GM12878 (cell line): ENCODE results near the gene ADAM10. TPM values are rescaled to one million over a fixed set of nuclear protein-coding genes. Genes with fewer than 3 reads are reported as not detected.

ENCODE experiments used
- ATAC-seq: fragments of 200-7000 bp; cut with Tn5 transposase; 3 replicates; pipeline ENCODE4 v1.9.1; 2020; ENCODE audit warnings: mild to moderate bottlenecking, moderate library complexity
- BruUV-seq: library from RNA; stranded (reverse); fragments of 400-500 nt; replicated peaks from 2 replicates; lab custom pipeline; 2021; lab: Mats Ljungman, UMichigan
- CTCF ChIA-PET: fragments of 300-600 bp; sonication (Branson Sonifier 250); formaldehyde crosslinking; extraction: SDS; loops from one replicate; lab custom pipeline; 2021; ENCODE audit warnings: inconsistent platforms; lab: Yijun Ruan, JAX
- POLR2A ChIA-PET: fragments of 350-600 bp; formaldehyde crosslinking; extraction: SDS; loops from one replicate; lab custom pipeline; 2021; ENCODE audit warnings: inconsistent platforms; lab: Charles Lee
- RAD21 ChIA-PET: fragments of 300-600 bp; sonication (Branson Sonifier 250); formaldehyde crosslinking; loops from one replicate; lab custom pipeline; 2023; ENCODE audit warnings: antibody characterized with exemption; ENCODE audit not compliant: unreplicated experiment; lab: Charles Lee
- SMC1A ChIA-PET: fragments of 300-600 bp; sonication (Branson Sonifier 250); formaldehyde crosslinking; loops from one replicate; lab custom pipeline; 2023; ENCODE audit not compliant: unreplicated experiment, uncharacterized antibody; lab: Charles Lee
- DNase-seq: peaks from one replicate; pipeline ENCODE4 v3.0.0-alpha.2; 2011; ENCODE audit warnings: low read depth, low spot score
- FAIRE-seq: peaks from 3 replicates; lab custom pipeline; 2011; peaks lifted over from hg19 to GRCh38; lab: Jason Lieb, UNC
- H2AFZ ChIP-seq: 2 replicates; pipeline ENCODE4 v1.6.0; 2011; ENCODE audit warnings: low read depth, low read length, control low read depth; ENCODE audit not compliant: control insufficient read depth
- H3K27ac ChIP-seq: 2 replicates; pipeline ENCODE4 v1.5.1; 2011; ENCODE audit warnings: control low read depth; ENCODE audit not compliant: control insufficient read depth, insufficient read depth
- H3K27me3 ChIP-seq, 2 experiments: replicated peaks in 1 of 2; 2 replicates each; pipeline versions ENCODE4 v1.6.0 to v1.6.1; 2011; ENCODE audit warnings: low read length in 1 of 2; ENCODE audit not compliant: control insufficient read depth in 2 of 2, insufficient read depth in 2 of 2
- H3K36me3 ChIP-seq, 2 experiments: 2 replicates each; pipeline ENCODE4 v1.5.1; 2011; ENCODE audit warnings: low read length in 1 of 2; ENCODE audit not compliant: control insufficient read depth in 2 of 2, insufficient read depth in 2 of 2
- H3K4me1 ChIP-seq: 2 replicates; pipeline ENCODE4 v1.6.1; 2011; ENCODE audit warnings: mild to moderate bottlenecking, low read length, moderate library complexity, mixed read lengths; ENCODE audit not compliant: control insufficient read depth, insufficient read depth
- H3K4me2 ChIP-seq: 2 replicates; pipeline ENCODE4 v1.6.0; 2011; ENCODE audit warnings: control low read depth; ENCODE audit not compliant: control insufficient read depth, insufficient read depth
- H3K4me3 ChIP-seq: fragments of 200-600 bp; sonication (generic); 2 replicates; pipeline ENCODE4 v1.5.1; 2016
- H3K79me2 ChIP-seq: 2 replicates; pipeline ENCODE4 v1.6.0; 2011; ENCODE audit warnings: low read length; ENCODE audit not compliant: control insufficient read depth, insufficient read depth
- H3K9ac ChIP-seq: 2 replicates; pipeline ENCODE4 v1.8.0; 2011; ENCODE audit warnings: low read length, control low read depth, mixed read lengths; ENCODE audit not compliant: control insufficient read depth, insufficient read depth
- H3K9me3 ChIP-seq: replicated peaks from 3 replicates; pipeline ENCODE4 v1.5.1; 2011; ENCODE audit warnings: mild to moderate bottlenecking, low read length; ENCODE audit not compliant: control insufficient read depth, insufficient read depth
- H4K20me1 ChIP-seq: 2 replicates; pipeline ENCODE4 v1.6.0; 2011; ENCODE audit not compliant: control insufficient read depth, insufficient read depth
- EP300 ChIP-seq, 2 experiments: fragments of 150-350 bp in 1 of 2; IDR thresholded peaks; 2 replicates each; pipeline ENCODE4 v1.6.1; 2011 to 2012; ENCODE audit warnings: low read depth in 2 of 2, low read length in 2 of 2, borderline replicate concordance in 1 of 2, improper control_type of control experiment in 1 of 2, inconsistent platforms in 1 of 2; ENCODE audit not compliant: control insufficient read depth in 1 of 2
- HCFC1 ChIP-seq: fragments of 150-350 bp; IDR thresholded peaks from 2 replicates; pipeline ENCODE4 v1.6.1; 2014; ENCODE audit warnings: low read length
- KDM1A ChIP-seq: fragments of 200-600 bp; sonication (generic); IDR thresholded peaks from 2 replicates; pipeline ENCODE4 v1.6.1; 2016; ENCODE audit warnings: borderline replicate concordance
- MTA2 ChIP-seq: fragments of 450-650 bp; IDR thresholded peaks from 2 replicates; pipeline ENCODE4 v1.6.1; 2016; ENCODE audit warnings: low read depth, mild to moderate bottlenecking, moderate library complexity
- PAX8 ChIP-seq: fragments of 450-650 bp; IDR thresholded peaks from 2 replicates; pipeline ENCODE4 v1.6.1; 2017; ENCODE audit warnings: mild to moderate bottlenecking, moderate library complexity
- WRNIP1 ChIP-seq: IDR thresholded peaks from 2 replicates; pipeline ENCODE4 v1.6.1; 2011; ENCODE audit warnings: low read depth, low read length, improper control_type of control experiment, borderline replicate concordance
- ZBTB40 ChIP-seq: fragments of 450-650 bp; IDR thresholded peaks from 2 replicates; pipeline ENCODE4 v1.6.1; 2016; ENCODE audit warnings: mild to moderate bottlenecking, moderate library complexity, borderline replicate concordance
- ZNF274 ChIP-seq: IDR thresholded peaks from one replicate; pipeline ENCODE4 v1.8.0; 2011; ENCODE audit not compliant: insufficient read length, insufficient read depth
- in situ Hi-C: fragments of 300-500 bp; cut with MboI; formaldehyde crosslinking; loops from 9 replicates; pipeline ENCODE4 v1.14.3; 2018; ENCODE audit warnings: mixed read lengths
- intact Hi-C: fragments of 100-400 bp; cut with micrococcal nuclease; formaldehyde crosslinking; loops from one replicate; pipeline ENCODE4 v1.14.2; 2022; ENCODE audit not compliant: unreplicated experiment
- polyA plus RNA-seq, 11 experiments: library from polyadenylated mRNA; depleted of rRNA in 4 of 11; unstranded in 6 of 11; stranded (reverse) in 5 of 11; fragments of >200 nt; fragmentation: Nextera tagmentation in 4 of 11; fragmentation: Illumina TruSeq in 1 of 11; extraction: Ambion mirVana in 4 of 11; extraction: Trizol in 1 of 11; gene quantifications; 1 replicate in 1 of 11; 2 replicates in 10 of 11; pipeline versions ENCODE4 v1.2.1 to v1.2.3, GENCODE V29; 2011 to 2016; ENCODE audit warnings: inconsistent platforms in 2 of 11, missing spikeins in 2 of 11, low read depth in 1 of 11
- total RNA-seq, 4 experiments: library from RNA; depleted of rRNA in 3 of 4; stranded (reverse); fragments of >200 nt in 3 of 4; fragmentation: Illumina TruSeq in 1 of 4; extraction: Trizol in 1 of 4; gene quantifications; 2 replicates each; pipeline versions ENCODE4 v1.2.1 to v1.2.3, GENCODE V29; 2013 to 2021

Gene ADAM10
- total and polyA plus RNA-seq, 10 of the 15 experiments (the other 5 are each of a cell fraction or from before 2014, with no cell fraction given), result 10.0 to 88.9 (median 51.7) TPM

- POLR2A ChIA-PET, result interaction anchor here (0.5 kb wide), 1 partner anchor 223 kb away, joined by 5 read pairs; no protein-coding TSS in a partner anchor
- CTCF ChIA-PET, result no interaction called here
- Histone ChIP-seq H3K36me3 (no peaks in the 10 kb centered on the region), H3K4me1 (no peaks in the 10 kb centered on the region), H3K27me3 (no peaks in the 10 kb centered on the region), H4K20me1 (no peaks in the 10 kb centered on the region), H3K4me3 (no peak overlapping the region), H3K27ac (no peak overlapping the region), H2AFZ (no peak overlapping the region), H3K79me2 (no peaks in the 10 kb centered on the region), H3K4me2 (no peak overlapping the region), H3K9me3 (no peaks in the 10 kb centered on the region), H3K9ac (no peak overlapping the region)
- DNase-seq (no peak), FAIRE-seq (no peak), ATAC-seq (no peak)
- RAD21 ChIA-PET, result no interaction called here
- in situ Hi-C loops (no loop called here), intact Hi-C loops (no loop called here)
- BruUV-seq, result no TSS peak
- SMC1A ChIA-PET, result interaction anchor here (0.7 to 1.2 kb wide), 2 partner anchors 9 to 150 kb away, joined by 3 to 6 read pairs; no protein-coding TSS in a partner anchor
- TF ChIP-seq KDM1A (no peak), PAX8 (no peak), ZNF274 (no peak), HCFC1 (no peak), MTA2 (no peak), WRNIP1 (no peak), ZBTB40 (no peak), EP300 (IDR thresholded peaks at IDR 0.05; ENCODE audit: borderline replicate concordance in 1 of 2, control insufficient read depth in 1 of 2, low read depth in 2 of 2, low read length in 2 of 2) (no peak)
Measured at GRCh38 chr15:58576657-58577056, 172.8 kb downstream of the ADAM10 start.
